Tibial artery (tissue), 4 donors: ENCODE data around the gene FSD1.

Experiments used
- DNase-seq, 2 donors: peaks; one replicate each; pipeline ENCODE4 v3.0.0-alpha.2; 2019
- H3K27ac ChIP-seq, 2 donors: fragments of 200-600 bp; sonication (generic) in 1 of 2; 1 replicate in 1 of 2; 2 replicates in 1 of 2; pipeline ENCODE4 v1.5.1; 2018 to 2019; ENCODE audit warnings: mild to moderate bottlenecking in 1 of 2
- H3K27me3 ChIP-seq, 2 donors: fragments of 200-600 bp; sonication (generic) in 1 of 2; one replicate each; pipeline versions ENCODE4 v1.5.1 to v1.6.0; 2016 to 2019
- H3K36me3 ChIP-seq, 3 donors: fragments of 200-600 bp; sonication (generic) in 2 of 3; one replicate each; pipeline ENCODE4 v1.5.1; 2016 to 2019; ENCODE audit warnings: mild to moderate bottlenecking in 2 of 3
- H3K4me1 ChIP-seq, 4 donors: fragments of 200-600 bp; sonication (generic) in 2 of 4; 1 replicate in 3 of 4; 2 replicates in 1 of 4; pipeline ENCODE4 v1.5.1; 2016 to 2019
- H3K4me3 ChIP-seq, 2 donors: fragments of 200-600 bp; sonication (generic) in 1 of 2; 1 replicate in 1 of 2; 2 replicates in 1 of 2; pipeline ENCODE4 v1.5.1; 2018 to 2019; ENCODE audit warnings: mild to moderate bottlenecking in 2 of 2
- H3K9me3 ChIP-seq, 3 donors: fragments of 200-600 bp; sonication (generic) in 1 of 3; one replicate each; pipeline ENCODE4 v1.5.1; 2016 to 2019
- CTCF ChIP-seq, 2 experiments: fragments of 200-600 bp in 1 of 2; fragments of 450-650 bp in 1 of 2; IDR thresholded peaks; one replicate each; pipeline ENCODE4 v1.5.1; 2017 to 2019; ENCODE audit warnings: antibody characterized with exemption in 2 of 2, mild to moderate bottlenecking in 1 of 2, moderate library complexity in 1 of 2
- intact Hi-C: fragments of 100-400 bp; cut with DNase I; formaldehyde crosslinking; loops from one replicate; pipeline ENCODE4 v1.15.0; 2023; ENCODE audit warnings: low total_unique reads

The FSD1 gene

GRCh38 chr19:4264812-4265211 lies 39.6 kb upstream of the FSD1 start:
- no peak for DNase-seq
- intact Hi-C loops: loop anchor here (5.0 to 10.0 kb wide), 2 partner anchors 140 to 257 kb away; partner anchors contain the start of genes CHAF1A and SH3GL1
- Histone ChIP-seq H3K27ac (no peak overlapping the region), H3K27me3 (no peaks in the 10 kb centered on the region), H3K4me3 (no peak overlapping the region), H3K9me3 (no peaks in the 10 kb centered on the region), H3K36me3 (peaks cover 72 to 100% (median 80%) of the 10 kb centered on the region in 3 donors), H3K4me1 (no peaks in the 10 kb centered on the region)
- TF ChIP-seq CTCF (IDR thresholded peaks at IDR 0.05): no peak

- intact Hi-C loops: loop anchor here (5.0 to 10.0 kb wide), 2 partner anchors 138 to 256 kb away; partner anchors contain the start of genes CHAF1A and SH3GL1
- no peaks in the 10 kb centered on the region for H3K9me3 ChIP-seq
- H3K4me1 ChIP-seq: no peaks in the 10 kb centered on the region
- peaks cover 63 to 100% (median 76%) of the 10 kb centered on the region in 3 donors for H3K36me3 ChIP-seq
- no peak for TF ChIP-seq CTCF (IDR thresholded peaks at IDR 0.05)
- H3K27me3 ChIP-seq: no peaks in the 10 kb centered on the region
- H3K27ac ChIP-seq: no peak overlapping the region
- DNase-seq: no peak
- no peak overlapping the region for H3K4me3 ChIP-seq
These were observed 38.0 kb upstream of the FSD1 start for GRCh38 chr19:4266253-4267000.

GRCh38 chr19:4267101-4267900 lies 37.1 kb upstream of the FSD1 start:
- Histone ChIP-seq H3K27me3 (no peaks in the 10 kb centered on the region), H3K4me3 (no peak overlapping the region), H3K9me3 (no peaks in the 10 kb centered on the region), H3K4me1 (no peaks in the 10 kb centered on the region), H3K27ac (no peak overlapping the region), H3K36me3 (peaks cover 60 to 100% (median 76%) of the 10 kb centered on the region in 3 donors)
- TF ChIP-seq CTCF (IDR thresholded peaks at IDR 0.05): peak; percentile 66 to 76
- DNase-seq: peak in 1 of 2 donors; percentile 34
- intact Hi-C loops: loop anchor here (5.0 to 10.0 kb wide), 2 partner anchors 138 to 255 kb away; partner anchors contain the start of genes CHAF1A and SH3GL1

GRCh38 chr19:4267901-4268815 lies 36.2 kb upstream of the FSD1 start:
- no peak for TF ChIP-seq CTCF (IDR thresholded peaks at IDR 0.05)
- no peaks in the 10 kb centered on the region for H3K4me1 ChIP-seq
- no peak for DNase-seq
- H3K9me3 ChIP-seq: no peaks in the 10 kb centered on the region
- no peak overlapping the region for H3K4me3 ChIP-seq
- H3K36me3 ChIP-seq: peaks cover 54 to 100% (median 68%) of the 10 kb centered on the region in 3 donors
- no peaks in the 10 kb centered on the region for H3K27me3 ChIP-seq
- no peak overlapping the region for H3K27ac ChIP-seq
- intact Hi-C loops: loop anchor here (2.0 to 10.0 kb wide), 3 partner anchors 85 to 254 kb away; partner anchors contain the start of genes CHAF1A and SH3GL1
